Liver (tissue), 3 donors: Measurements from ENCODE around the gene LTBP4.

Experiments used
- EGR1 ChIP-seq, 2 donors: IDR thresholded peaks; 2 replicates each; pipeline ENCODE4 v1.6.1; 2016 to 2018; ENCODE audit warnings: antibody characterized with exemption in 2 of 2, low read depth in 2 of 2
- FOXA1 ChIP-seq: IDR thresholded peaks from 2 replicates; pipeline ENCODE4 v1.6.1; 2016; ENCODE audit warnings: antibody characterized with exemption
- JUND ChIP-seq, 2 donors: IDR thresholded peaks; 2 replicates each; pipeline ENCODE4 v1.6.1; 2016; ENCODE audit warnings: antibody characterized with exemption in 2 of 2
- RAD21 ChIP-seq, 2 donors: IDR thresholded peaks; 2 replicates each; pipeline ENCODE4 v1.6.1; 2016; ENCODE audit warnings: antibody characterized with exemption in 2 of 2, mild to moderate bottlenecking in 2 of 2
- RXRA ChIP-seq, 2 donors: IDR thresholded peaks; 2 replicates each; pipeline ENCODE4 v1.6.1; 2017 to 2018; ENCODE audit warnings: antibody characterized with exemption in 2 of 2, mild to moderate bottlenecking in 1 of 2
- SP1 ChIP-seq: IDR thresholded peaks from 2 replicates; pipeline ENCODE4 v1.6.1; 2018; ENCODE audit warnings: antibody characterized with exemption, mild to moderate bottlenecking
- TAF1 ChIP-seq: conservative IDR thresholded peaks from 2 replicates; pipeline ENCODE4 v1.6.1; 2016; ENCODE audit warnings: antibody characterized with exemption, mild to moderate bottlenecking
- YY1 ChIP-seq: IDR thresholded peaks from 2 replicates; pipeline ENCODE4 v1.6.1; 2016; ENCODE audit warnings: antibody characterized with exemption, mild to moderate bottlenecking
- TF ChIP-seq, protein P1 (sequence below): fragments of 150-350 bp; IDR thresholded peaks from 2 replicates; pipeline ENCODE4 v1.5.1; 2017; ENCODE audit warnings: improper control_type of control experiment, low read depth, low read length; ENCODE audit not compliant: missing input control
- TF ChIP-seq, protein P2 (sequence below): IDR thresholded peaks from 2 replicates; pipeline ENCODE4 v1.6.1; 2016; ENCODE audit warnings: antibody characterized with exemption
- TF ChIP-seq, protein P3 (sequence below): IDR thresholded peaks from 2 replicates; pipeline ENCODE4 v1.6.1; 2016; ENCODE audit warnings: antibody characterized with exemption, mild to moderate bottlenecking
- TF ChIP-seq, protein P4 (sequence below): IDR thresholded peaks from 2 replicates; pipeline ENCODE4 v1.6.1; 2016; ENCODE audit warnings: antibody characterized with exemption
- donor health status: healthy.
- donor health status: healthy.

DNA sequence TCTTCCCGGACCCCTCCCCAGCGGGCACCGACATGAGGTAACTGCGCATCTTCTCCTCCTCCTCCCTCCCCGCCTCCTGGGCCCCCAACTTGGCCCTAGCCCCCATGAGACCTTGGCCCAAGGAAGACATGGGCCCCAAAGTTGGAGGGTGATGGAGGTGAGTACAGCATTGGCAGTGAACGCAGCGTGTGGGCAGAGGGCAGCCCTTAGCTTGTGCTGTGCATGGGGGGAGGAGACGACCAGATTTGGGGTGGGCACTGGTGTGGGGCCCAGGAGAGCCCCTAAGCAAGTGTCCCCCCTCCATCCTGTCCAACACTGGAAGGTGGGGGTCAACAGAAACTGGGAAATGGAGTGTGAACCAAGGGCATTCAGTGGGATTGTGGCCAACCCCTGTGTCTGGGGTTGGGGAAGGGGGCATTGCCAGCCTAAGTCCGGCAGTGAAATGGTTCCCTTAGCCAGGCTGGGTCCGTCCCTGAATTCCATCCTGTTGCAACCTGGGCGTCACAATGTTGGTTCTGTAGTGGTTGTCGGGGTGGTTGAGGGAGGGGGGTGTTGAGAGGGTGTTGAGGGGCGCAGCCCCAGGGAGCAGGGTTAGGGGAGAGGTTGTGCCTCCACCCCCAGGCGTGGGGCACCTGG lies 65.8 kb downstream of the LTBP4 start:
- TF ChIP-seq TAF1 = no peak
- TF ChIP-seq, protein P1, sequence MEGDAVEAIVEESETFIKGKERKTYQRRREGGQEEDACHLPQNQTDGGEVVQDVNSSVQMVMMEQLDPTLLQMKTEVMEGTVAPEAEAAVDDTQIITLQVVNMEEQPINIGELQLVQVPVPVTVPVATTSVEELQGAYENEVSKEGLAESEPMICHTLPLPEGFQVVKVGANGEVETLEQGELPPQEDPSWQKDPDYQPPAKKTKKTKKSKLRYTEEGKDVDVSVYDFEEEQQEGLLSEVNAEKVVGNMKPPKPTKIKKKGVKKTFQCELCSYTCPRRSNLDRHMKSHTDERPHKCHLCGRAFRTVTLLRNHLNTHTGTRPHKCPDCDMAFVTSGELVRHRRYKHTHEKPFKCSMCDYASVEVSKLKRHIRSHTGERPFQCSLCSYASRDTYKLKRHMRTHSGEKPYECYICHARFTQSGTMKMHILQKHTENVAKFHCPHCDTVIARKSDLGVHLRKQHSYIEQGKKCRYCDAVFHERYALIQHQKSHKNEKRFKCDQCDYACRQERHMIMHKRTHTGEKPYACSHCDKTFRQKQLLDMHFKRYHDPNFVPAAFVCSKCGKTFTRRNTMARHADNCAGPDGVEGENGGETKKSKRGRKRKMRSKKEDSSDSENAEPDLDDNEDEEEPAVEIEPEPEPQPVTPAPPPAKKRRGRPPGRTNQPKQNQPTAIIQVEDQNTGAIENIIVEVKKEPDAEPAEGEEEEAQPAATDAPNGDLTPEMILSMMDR = no peak
- TF ChIP-seq SP1 = no peak
- TF ChIP-seq, protein P2, sequence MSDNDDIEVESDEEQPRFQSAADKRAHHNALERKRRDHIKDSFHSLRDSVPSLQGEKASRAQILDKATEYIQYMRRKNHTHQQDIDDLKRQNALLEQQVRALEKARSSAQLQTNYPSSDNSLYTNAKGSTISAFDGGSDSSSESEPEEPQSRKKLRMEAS = no peak
- TF ChIP-seq EGR1 (IDR thresholded peaks at IDR 0.05; ENCODE audit: low read depth in 2 of 2) = no peak
- TF ChIP-seq, protein P3, sequence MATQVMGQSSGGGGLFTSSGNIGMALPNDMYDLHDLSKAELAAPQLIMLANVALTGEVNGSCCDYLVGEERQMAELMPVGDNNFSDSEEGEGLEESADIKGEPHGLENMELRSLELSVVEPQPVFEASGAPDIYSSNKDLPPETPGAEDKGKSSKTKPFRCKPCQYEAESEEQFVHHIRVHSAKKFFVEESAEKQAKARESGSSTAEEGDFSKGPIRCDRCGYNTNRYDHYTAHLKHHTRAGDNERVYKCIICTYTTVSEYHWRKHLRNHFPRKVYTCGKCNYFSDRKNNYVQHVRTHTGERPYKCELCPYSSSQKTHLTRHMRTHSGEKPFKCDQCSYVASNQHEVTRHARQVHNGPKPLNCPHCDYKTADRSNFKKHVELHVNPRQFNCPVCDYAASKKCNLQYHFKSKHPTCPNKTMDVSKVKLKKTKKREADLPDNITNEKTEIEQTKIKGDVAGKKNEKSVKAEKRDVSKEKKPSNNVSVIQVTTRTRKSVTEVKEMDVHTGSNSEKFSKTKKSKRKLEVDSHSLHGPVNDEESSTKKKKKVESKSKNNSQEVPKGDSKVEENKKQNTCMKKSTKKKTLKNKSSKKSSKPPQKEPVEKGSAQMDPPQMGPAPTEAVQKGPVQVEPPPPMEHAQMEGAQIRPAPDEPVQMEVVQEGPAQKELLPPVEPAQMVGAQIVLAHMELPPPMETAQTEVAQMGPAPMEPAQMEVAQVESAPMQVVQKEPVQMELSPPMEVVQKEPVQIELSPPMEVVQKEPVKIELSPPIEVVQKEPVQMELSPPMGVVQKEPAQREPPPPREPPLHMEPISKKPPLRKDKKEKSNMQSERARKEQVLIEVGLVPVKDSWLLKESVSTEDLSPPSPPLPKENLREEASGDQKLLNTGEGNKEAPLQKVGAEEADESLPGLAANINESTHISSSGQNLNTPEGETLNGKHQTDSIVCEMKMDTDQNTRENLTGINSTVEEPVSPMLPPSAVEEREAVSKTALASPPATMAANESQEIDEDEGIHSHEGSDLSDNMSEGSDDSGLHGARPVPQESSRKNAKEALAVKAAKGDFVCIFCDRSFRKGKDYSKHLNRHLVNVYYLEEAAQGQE = no peak
- TF ChIP-seq, protein P4, sequence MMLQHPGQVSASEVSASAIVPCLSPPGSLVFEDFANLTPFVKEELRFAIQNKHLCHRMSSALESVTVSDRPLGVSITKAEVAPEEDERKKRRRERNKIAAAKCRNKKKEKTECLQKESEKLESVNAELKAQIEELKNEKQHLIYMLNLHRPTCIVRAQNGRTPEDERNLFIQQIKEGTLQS = no peak
- TF ChIP-seq YY1 = no peak
- TF ChIP-seq JUND (IDR thresholded peaks at IDR 0.05) = no peak
- TF ChIP-seq RXRA (IDR thresholded peaks at IDR 0.05) = no peak
- TF ChIP-seq RAD21 (IDR thresholded peaks at IDR 0.05) = no peak
- TF ChIP-seq FOXA1 = no peak
